Esophagus squamous epithelium (tissue), 5 donors: ENCODE data around the gene GPX4. TPM values are rescaled to one million over a fixed set of nuclear protein-coding genes. Genes with fewer than 3 reads are reported as not detected.
"Not testable (repeated sequence)": the region's sequence is repeated elsewhere in the genome, so short reads cannot be mapped to it uniquely, and the experiment has no call there.

Experiments
- DNase-seq: peaks from one replicate; lab custom pipeline; 2025; lab: John Stamatoyannopoulos, UW
- H3K27ac ChIP-seq, 4 donors: fragments of 200-600 bp; sonication (generic); one replicate each; pipeline ENCODE4 v1.5.1; 2016 to 2019; ENCODE audit warnings: mild to moderate bottlenecking in 1 of 4
- H3K27me3 ChIP-seq, 4 donors: fragments of 200-600 bp; sonication (generic); 1 replicate in 3 of 4; 2 replicates in 1 of 4; pipeline versions ENCODE4 v1.5.1 to v1.6.0; 2017 to 2021; ENCODE audit warnings: antibody characterized with exemption in 1 of 4
- H3K36me3 ChIP-seq, 3 donors: fragments of 200-600 bp; sonication (generic); one replicate each; pipeline ENCODE4 v1.5.1; 2016 to 2019
- H3K4me1 ChIP-seq, 3 donors: fragments of 200-600 bp; sonication (generic); one replicate each; pipeline ENCODE4 v1.5.1; 2017 to 2019
- H3K4me3 ChIP-seq, 4 donors: fragments of 200-600 bp; sonication (generic); 1 replicate in 3 of 4; 2 replicates in 1 of 4; pipeline ENCODE4 v1.5.1; 2016 to 2019; ENCODE audit warnings: mild to moderate bottlenecking in 2 of 4, moderate library complexity in 1 of 4
- H3K9me3 ChIP-seq, 3 donors: fragments of 200-600 bp; sonication (generic); one replicate each; pipeline ENCODE4 v1.5.1; 2016 to 2019
- CTCF ChIP-seq, 6 experiments: fragments of 450-650 bp in 4 of 6; fragments of 200-600 bp in 2 of 6; sonication (generic) in 2 of 6; IDR thresholded peaks; one replicate each; pipeline ENCODE4 v1.5.1; 2016 to 2019; ENCODE audit warnings: antibody characterized with exemption in 6 of 6, mild to moderate bottlenecking in 4 of 6, moderate library complexity in 4 of 6
- POLR2A ChIP-seq, 4 donors: fragments of 450-650 bp; IDR thresholded peaks; one replicate each; pipeline ENCODE4 v1.6.1; 2017; ENCODE audit warnings: antibody characterized with exemption in 4 of 4, mild to moderate bottlenecking in 4 of 4, moderate library complexity in 3 of 4
- WGBS, 2 donors: methylation state at CpG; one replicate each; pipeline ENCODE4 v1.1.5; 2018; 5-methylcytosine and 5-hydroxymethylcytosine counted together
- intact Hi-C: fragments of 100-400 bp; cut with DNase I; formaldehyde crosslinking; loops from one replicate; pipeline ENCODE4 v1.15.0; 2022
- total RNA-seq, 4 donors: library from RNA; depleted of rRNA; stranded (reverse); fragments of >200 nt; gene quantifications; one replicate each; pipeline ENCODE4 v1.1.0, GENCODE V29; 2016
- donor health status: DM: yes; HTN: yes; CAD: no.

Gene GPX4
- total RNA-seq, 4 donors from 2014 or later: 108 to 405 (median 244) TPM

GRCh38 chr19:1113986-1114483 is 10.2 kb downstream of the GPX4 start:
- Histone ChIP-seq H3K27ac (peak overlapping the region; percentile 73 to 91 (median 84)), H3K27me3 (no peaks in the 10 kb centered on the region), H3K4me1 (peaks cover 30 to 66% (median 32%) of the 10 kb centered on the region in 3 donors), H3K9me3 (no peaks in the 10 kb centered on the region), H3K4me3 (no peak overlapping the region), H3K36me3 (peaks cover 67 to 99% (median 83%) of the 10 kb centered on the region in 3 donors)
- no peak for TF ChIP-seq CTCF (IDR thresholded peaks at IDR 0.05)
- TF ChIP-seq POLR2A (IDR thresholded peaks at IDR 0.05): no peak
- intact Hi-C loops: loop anchor here (5.0 to 10.0 kb wide), 2 partner anchors 51 to 78 kb away; no protein-coding TSS in a partner anchor
- 82% methylated on average over 23 of the region's 25 CpGs; no CpG with 5 or more reads in 1 of the 2 donors for WGBS, 2 donors
- no peak for DNase-seq

- DNase-seq, H3K27me3 ChIP-seq, H3K4me3 ChIP-seq, H3K9me3 ChIP-seq: not testable (repeated sequence)
- H3K27ac ChIP-seq: peak overlapping the region in 1 of 4 donors; percentile 88
- 83 to 89% methylated on average over 8 to 9 of the region's 9 CpGs for WGBS, 2 donors
- peaks cover 30 to 59% (median 32%) of the 10 kb centered on the region in 3 donors for H3K4me1 ChIP-seq
- intact Hi-C loops: loop anchor here (5.0 to 10.0 kb wide), 2 partner anchors 50 to 78 kb away; no protein-coding TSS in a partner anchor
- H3K36me3 ChIP-seq: peaks cover 68 to 99% (median 85%) of the 10 kb centered on the region in 3 donors
These were observed 10.9 kb downstream of the GPX4 start for GRCh38 chr19:1114728-1115127.

- Histone ChIP-seq H3K36me3 (peaks cover 76 to 99% (median 85%) of the 10 kb centered on the region in 3 donors), H3K27ac (peak overlapping the region in 2 of 4 donors; percentile 9 to 10), H3K9me3 (no peaks in the 10 kb centered on the region), H3K27me3 (no peaks in the 10 kb centered on the region), H3K4me3 (no peak overlapping the region), H3K4me1 (peaks cover 30 to 56% (median 32%) of the 10 kb centered on the region in 3 donors)
- TF ChIP-seq POLR2A (IDR thresholded peaks at IDR 0.05) (no peak), CTCF (IDR thresholded peaks at IDR 0.05) (no peak)
- no peak for DNase-seq
- intact Hi-C loops: loop anchor here (10.0 kb wide), 1 partner anchor 49 kb away; no protein-coding TSS in a partner anchor
- WGBS, 2 donors: 95% methylated on average over 4 to 10 of the region's 35 CpGs
These were observed 12.0 kb downstream of the GPX4 start for GRCh38 chr19:1115646-1116420.

GRCh38 chr19:1116726-1117581 is 13.2 kb downstream of the GPX4 start:
- WGBS, 2 donors: 93 to 94% methylated on average over 6 to 10 of the region's 52 CpGs
- intact Hi-C loops: loop anchor here (10.0 kb wide), 1 partner anchor 48 kb away; no protein-coding TSS in a partner anchor
- H3K4me1 ChIP-seq: peaks cover 22 to 45% (median 24%) of the 10 kb centered on the region in 3 donors
- no peaks in the 10 kb centered on the region for H3K27me3 ChIP-seq
- TF ChIP-seq CTCF (IDR thresholded peaks at IDR 0.05) (no peak), POLR2A (IDR thresholded peaks at IDR 0.05) (no peak)
- peak overlapping the region; percentile 10 to 42 (median 36) for H3K27ac ChIP-seq
- peaks cover 86 to 99% (median 87%) of the 10 kb centered on the region in 3 donors for H3K36me3 ChIP-seq
- no peak overlapping the region for H3K4me3 ChIP-seq
- no peaks in the 10 kb centered on the region for H3K9me3 ChIP-seq
- no peak for DNase-seq

GRCh38 chr19:1117654-1118053 is 13.9 kb downstream of the GPX4 start:
- Histone ChIP-seq H3K27ac (peak overlapping the region; percentile 16 to 42 (median 36)), H3K4me3 (no peak overlapping the region), H3K9me3 (no peaks in the 10 kb centered on the region), H3K36me3 (peaks cover 86 to 99% (median 92%) of the 10 kb centered on the region in 3 donors), H3K27me3 (no peaks in the 10 kb centered on the region), H3K4me1 (peaks cover 17 to 39% (median 19%) of the 10 kb centered on the region in 3 donors)
- TF ChIP-seq POLR2A (IDR thresholded peaks at IDR 0.05): no peak
- TF ChIP-seq CTCF (IDR thresholded peaks at IDR 0.05): no peak
- intact Hi-C loops: loop anchor here (10.0 kb wide), 1 partner anchor 47 kb away; no protein-coding TSS in a partner anchor
- WGBS, 2 donors: 58 to 90% methylated on average over 2 to 8 of the region's 16 CpGs
- DNase-seq: no peak
